ENCODE results near the gene AHRR. TPM values are rescaled to one million over a fixed set of nuclear protein-coding genes. Genes with fewer than 3 reads are reported as not detected.
"Not testable (repeated sequence)": the region's sequence is repeated elsewhere in the genome, so short reads cannot be mapped to it uniquely, and the experiment has no call there.

AHRR gene
- total RNA-seq: 0.29 and 0.65 TPM in 2 replicates

GRCh38 chr5:321230-321725, at the start of gene AHRR:
TSS of gene AHRR (plus strand) at chr5:321714. CDS start at chr5:343903, 22,189 bp downstream.
- no peak for DNase-seq (ENCODE audit: low read depth)
- TF ChIP-seq CTCF (conservative IDR thresholded peaks at IDR 0.05; ENCODE audit: low read depth, low read length): peak; percentile 40
- peak within 1 kb of the TSS; percentile 54 for H3K4me3 ChIP-seq (ENCODE audit: low read depth, low read length)

- H3K4me3 ChIP-seq (ENCODE audit: low read depth, low read length): peak overlapping the region; percentile 88
- DNase-seq (ENCODE audit: low read depth): not testable (repeated sequence)
Observed at GRCh38 chr5:271828-272167, 49.7 kb upstream of the AHRR start.

- H3K4me3 ChIP-seq (ENCODE audit: low read depth, low read length): peak overlapping the region; percentile 37
- not testable (repeated sequence) for DNase-seq (ENCODE audit: low read depth)
Observed at GRCh38 chr5:273091-273490, 48.4 kb upstream of the AHRR start.

- DNase-seq (ENCODE audit: low read depth): not testable (repeated sequence)
- H3K4me3 ChIP-seq (ENCODE audit: low read depth, low read length): peak overlapping the region; percentile 37
Observed at GRCh38 chr5:273491-273890, 48.0 kb upstream of the AHRR start.

- DNase-seq (ENCODE audit: low read depth); H3K4me3 ChIP-seq (ENCODE audit: low read depth, low read length): not testable (repeated sequence)
Observed at GRCh38 chr5:274346-274745, 47.2 kb upstream of the AHRR start.

GRCh38 chr5:278646-279045, 42.9 kb upstream of the AHRR start:
- TF ChIP-seq CTCF (conservative IDR thresholded peaks at IDR 0.05; ENCODE audit: low read depth, low read length): no peak
- DNase-seq (ENCODE audit: low read depth): no peak
- no peak overlapping the region for H3K4me3 ChIP-seq (ENCODE audit: low read depth, low read length)

GRCh38 chr5:279051-279665, 42.4 kb upstream of the AHRR start:
- H3K4me3 ChIP-seq (ENCODE audit: low read depth, low read length); DNase-seq (ENCODE audit: low read depth): not testable (repeated sequence)

- no peak for DNase-seq (ENCODE audit: low read depth)
- no peak for TF ChIP-seq CTCF (conservative IDR thresholded peaks at IDR 0.05; ENCODE audit: low read depth, low read length)
- no peak overlapping the region for H3K4me3 ChIP-seq (ENCODE audit: low read depth, low read length)
Observed at GRCh38 chr5:285991-286557, 35.4 kb upstream of the AHRR start.

- not testable (repeated sequence) for H3K4me3 ChIP-seq (ENCODE audit: low read depth, low read length); DNase-seq (ENCODE audit: low read depth)
Observed at GRCh38 chr5:290200-290599, 31.3 kb upstream of the AHRR start.

- not testable (repeated sequence) for H3K4me3 ChIP-seq (ENCODE audit: low read depth, low read length); DNase-seq (ENCODE audit: low read depth)
Observed at GRCh38 chr5:291345-291744, 30.2 kb upstream of the AHRR start.

- not testable (repeated sequence) for DNase-seq (ENCODE audit: low read depth); H3K4me3 ChIP-seq (ENCODE audit: low read depth, low read length)
Observed at GRCh38 chr5:294788-295187, 26.7 kb upstream of the AHRR start.

- not testable (repeated sequence) for H3K4me3 ChIP-seq (ENCODE audit: low read depth, low read length); DNase-seq (ENCODE audit: low read depth)
Observed at GRCh38 chr5:296207-296606, 25.3 kb upstream of the AHRR start.

GRCh38 chr5:296954-297353, 24.6 kb upstream of the AHRR start:
- DNase-seq (ENCODE audit: low read depth); H3K4me3 ChIP-seq (ENCODE audit: low read depth, low read length): not testable (repeated sequence)

- H3K4me3 ChIP-seq (ENCODE audit: low read depth, low read length); DNase-seq (ENCODE audit: low read depth): not testable (repeated sequence)
Observed at GRCh38 chr5:297448-297847, 24.1 kb upstream of the AHRR start.

- H3K4me3 ChIP-seq (ENCODE audit: low read depth, low read length); DNase-seq (ENCODE audit: low read depth): not testable (repeated sequence)
Observed at GRCh38 chr5:297991-298736, 23.4 kb upstream of the AHRR start.

Data from epithelial cell of proximal tubule (primary cell).